ENCODE results near the gene ASCC3. TPM values are rescaled to one million over a fixed set of nuclear protein-coding genes. Genes with fewer than 3 reads are reported as not detected.
"Not testable (repeated sequence)": the region's sequence is repeated elsewhere in the genome, so short reads cannot be mapped to it uniquely, and the experiment has no call there.

Gene ASCC3
- total RNA-seq, 2 experiments from 2014 or later, result 28.5 to 47.5 TPM

- no peaks in the 10 kb centered on the region for H3K9me3 ChIP-seq (ENCODE audit: low read length)
- H3K36me3 ChIP-seq (ENCODE audit: insufficient read depth, low read length), result no peaks in the 10 kb centered on the region
- no peak for TF ChIP-seq CTCF (conservative IDR thresholded peaks at IDR 0.05; ENCODE audit: low read length)
- TF ChIP-seq EZH2phosphoT487 (IDR thresholded peaks at IDR 0.05; ENCODE audit: borderline replicate concordance, low read depth, low read length), result no peak
- CTCF ChIA-PET (ENCODE audit: unreplicated experiment), result no interaction called here
- H4K20me1 ChIP-seq (ENCODE audit: insufficient read depth, low read length), result no peaks in the 10 kb centered on the region
- no peaks in the 10 kb centered on the region for H3K79me2 ChIP-seq (ENCODE audit: insufficient read depth, low read depth, low read length)
- no peak overlapping the region for H2AFZ ChIP-seq (ENCODE audit: low read length)
- H3K27ac ChIP-seq (ENCODE audit: low read depth, low read length, poor library complexity, severe bottlenecking), result no peak overlapping the region
- H3K9me2 ChIP-seq (ENCODE audit: insufficient read depth, low read length), result no peaks in the 10 kb centered on the region
- POLR2A ChIA-PET, result no interaction called here
- H3K4me1 ChIP-seq (ENCODE audit: insufficient read depth, low read length, poor library complexity, severe bottlenecking), result no peaks in the 10 kb centered on the region
- BruUV-seq (replicated peaks), result no TSS peak
- no peak overlapping the region for H3K4me2 ChIP-seq (ENCODE audit: low read length)
- no peak for DNase-seq (ENCODE audit: low spot score)
- intact Hi-C loops (cut with micrococcal nuclease; ENCODE audit: unreplicated experiment), result no loop called here
- no peak overlapping the region for H3K4me3 ChIP-seq (ENCODE audit: low read depth, low read length, poor library complexity, severe bottlenecking)
Measured at GRCh38 chr6:100892693-100893092, 11.6 kb upstream of the ASCC3 start.

- H3K4me3 ChIP-seq (ENCODE audit: low read depth, low read length, poor library complexity, severe bottlenecking), result no peak overlapping the region
- BruUV-seq (replicated peaks), result no TSS peak
- no peaks in the 10 kb centered on the region for H3K36me3 ChIP-seq (ENCODE audit: insufficient read depth, low read length)
- H3K4me2 ChIP-seq (ENCODE audit: low read length), result no peak overlapping the region
- CTCF ChIA-PET (ENCODE audit: unreplicated experiment), result no interaction called here
- intact Hi-C loops (cut with micrococcal nuclease; ENCODE audit: unreplicated experiment), result no loop called here
- no peak for DNase-seq (ENCODE audit: low spot score)
- POLR2A ChIA-PET, result interaction anchor here (1.4 kb wide), 1 partner anchor 9 kb away, joined by 7 read pairs; no protein-coding TSS in a partner anchor
- no peaks in the 10 kb centered on the region for H3K79me2 ChIP-seq (ENCODE audit: insufficient read depth, low read depth, low read length)
- no peak overlapping the region for H3K27ac ChIP-seq (ENCODE audit: low read depth, low read length, poor library complexity, severe bottlenecking)
- H3K4me1 ChIP-seq (ENCODE audit: insufficient read depth, low read length, poor library complexity, severe bottlenecking), result no peaks in the 10 kb centered on the region
- H3K9me3 ChIP-seq (ENCODE audit: low read length), result no peaks in the 10 kb centered on the region
- no peaks in the 10 kb centered on the region for H3K9me2 ChIP-seq (ENCODE audit: insufficient read depth, low read length)
- TF ChIP-seq EZH2phosphoT487 (IDR thresholded peaks at IDR 0.05; ENCODE audit: borderline replicate concordance, low read depth, low read length) (no peak), CTCF (conservative IDR thresholded peaks at IDR 0.05; ENCODE audit: low read length) (no peak)
- no peaks in the 10 kb centered on the region for H4K20me1 ChIP-seq (ENCODE audit: insufficient read depth, low read length)
- H2AFZ ChIP-seq (ENCODE audit: low read length), result no peak overlapping the region
Measured at GRCh38 chr6:100892116-100892515, 11.0 kb upstream of the ASCC3 start.

- no peaks in the 10 kb centered on the region for H3K79me2 ChIP-seq (ENCODE audit: insufficient read depth, low read depth, low read length)
- no TSS peak for BruUV-seq (replicated peaks)
- no peak overlapping the region for H3K4me2 ChIP-seq (ENCODE audit: low read length)
- no peak overlapping the region for H3K27ac ChIP-seq (ENCODE audit: low read depth, low read length, poor library complexity, severe bottlenecking)
- H3K9me2 ChIP-seq (ENCODE audit: insufficient read depth, low read length), result no peaks in the 10 kb centered on the region
- H3K36me3 ChIP-seq (ENCODE audit: insufficient read depth, low read length), result no peaks in the 10 kb centered on the region
- POLR2A ChIA-PET, result interaction anchor here (0.6 to 1.8 kb wide), 6 partner anchors 10 to 456 kb away, joined by 3 to 9 read pairs (median 3); no protein-coding TSS in a partner anchor
- no peak for DNase-seq (ENCODE audit: low spot score)
- no peaks in the 10 kb centered on the region for H4K20me1 ChIP-seq (ENCODE audit: insufficient read depth, low read length)
- no peaks in the 10 kb centered on the region for H3K9me3 ChIP-seq (ENCODE audit: low read length)
- intact Hi-C loops (cut with micrococcal nuclease; ENCODE audit: unreplicated experiment), result no loop called here
- H3K4me3 ChIP-seq (ENCODE audit: low read depth, low read length, poor library complexity, severe bottlenecking), result no peak overlapping the region
- no peak overlapping the region for H2AFZ ChIP-seq (ENCODE audit: low read length)
- no peaks in the 10 kb centered on the region for H3K4me1 ChIP-seq (ENCODE audit: insufficient read depth, low read length, poor library complexity, severe bottlenecking)
- TF ChIP-seq CTCF (conservative IDR thresholded peaks at IDR 0.05; ENCODE audit: low read length) (no peak), EZH2phosphoT487 (IDR thresholded peaks at IDR 0.05; ENCODE audit: borderline replicate concordance, low read depth, low read length) (no peak)
- CTCF ChIA-PET (ENCODE audit: unreplicated experiment), result no interaction called here
Measured at GRCh38 chr6:100891079-100891478, 9.9 kb upstream of the ASCC3 start.

GRCh38 chr6:100890646-100891045 is 9.5 kb upstream of the ASCC3 start:
- BruUV-seq (replicated peaks); H3K36me3 ChIP-seq (ENCODE audit: insufficient read depth, low read length); DNase-seq (ENCODE audit: low spot score); intact Hi-C loops (cut with micrococcal nuclease; ENCODE audit: unreplicated experiment); H3K4me2 ChIP-seq (ENCODE audit: low read length); H3K4me3 ChIP-seq (ENCODE audit: low read depth, low read length, poor library complexity, severe bottlenecking); H3K79me2 ChIP-seq (ENCODE audit: insufficient read depth, low read depth, low read length); H3K9me2 ChIP-seq (ENCODE audit: insufficient read depth, low read length); H3K27ac ChIP-seq (ENCODE audit: low read depth, low read length, poor library complexity, severe bottlenecking); H3K4me1 ChIP-seq (ENCODE audit: insufficient read depth, low read length, poor library complexity, severe bottlenecking); H2AFZ ChIP-seq (ENCODE audit: low read length); CTCF ChIA-PET (ENCODE audit: unreplicated experiment); H4K20me1 ChIP-seq (ENCODE audit: insufficient read depth, low read length); H3K9me3 ChIP-seq (ENCODE audit: low read length): not testable (repeated sequence)
- POLR2A ChIA-PET, result interaction anchor here (0.9 to 1.8 kb wide), 4 partner anchors 10 to 455 kb away, joined by 3 to 9 read pairs (median 5); no protein-coding TSS in a partner anchor

Data from OCI-LY7 (cell line).